IMR-90 (cell line): ENCODE data around the gene RPN2. TPM values are rescaled to one million over a fixed set of nuclear protein-coding genes. Genes with fewer than 3 reads are reported as not detected.
A peak's percentile ranks its signal among the peaks of the same experiment; 100 is the strongest.

Source experiments
- ATAC-seq: fragments of 200-7000 bp; cut with Tn5 transposase; 2 replicates; pipeline ENCODE4 v1.9.1; 2020; ENCODE audit warnings: low read depth, mild to moderate bottlenecking, moderate library complexity
- BruUV-seq: library from RNA; stranded (reverse); fragments of 400-500 nt; replicated peaks from 2 replicates; lab custom pipeline; 2021; lab: Mats Ljungman, UMichigan
- CTCF ChIA-PET: fragments of 300-600 bp; formaldehyde crosslinking; extraction: SDS; loops from one replicate; lab custom pipeline; 2021; ENCODE audit warnings: antibody characterized with exemption; lab: Yijun Ruan, JAX
- POLR2A ChIA-PET: fragments of 300-600 bp; sonication (Branson Sonifier 250); formaldehyde crosslinking; loops from one replicate; lab custom pipeline; 2022; ENCODE audit warnings: antibody characterized with exemption; ENCODE audit not compliant: unreplicated experiment; lab: Charles Lee
- DNase-seq: peaks from one replicate; pipeline ENCODE4 v3.0.0; 2013
- H2AFZ ChIP-seq: replicated peaks from 2 replicates; pipeline ENCODE3; 2013; ENCODE audit warnings: low read length, mild to moderate bottlenecking; ENCODE audit not compliant: poor library complexity
- H2AK5ac ChIP-seq: 2 replicates; pipeline ENCODE4 v1.6.1; 2013; ENCODE audit warnings: low read depth, low read length, inconsistent platforms
- H2AK9ac ChIP-seq: replicated peaks from 2 replicates; pipeline ENCODE3; 2013; ENCODE audit warnings: mild to moderate bottlenecking, low read depth, low read length, moderate library complexity; ENCODE audit not compliant: poor library complexity
- H2BK120ac ChIP-seq: 2 replicates; pipeline ENCODE4 v1.6.1; 2013; ENCODE audit warnings: low read depth, low read length, inconsistent platforms
- H2BK15ac ChIP-seq: 3 replicates; pipeline ENCODE4 v1.6.1; 2013; ENCODE audit warnings: low read depth, low read length, inconsistent platforms
- H2BK20ac ChIP-seq: 2 replicates; pipeline ENCODE4 v1.6.1; 2013; ENCODE audit warnings: low read depth, mild to moderate bottlenecking, inconsistent platforms, low read length, moderate library complexity
- H2BK5ac ChIP-seq: 2 replicates; pipeline ENCODE4 v1.6.1; 2013; ENCODE audit warnings: mild to moderate bottlenecking, low read depth, low read length, inconsistent platforms; ENCODE audit not compliant: poor library complexity, severe bottlenecking
- H3K14ac ChIP-seq: replicated peaks from 2 replicates; pipeline ENCODE4 v1.6.1; 2013; ENCODE audit warnings: low read depth, low read length, inconsistent platforms
- H3K18ac ChIP-seq: 2 replicates; pipeline ENCODE4 v1.6.1; 2013; ENCODE audit warnings: low read depth, low read length, control low read depth
- H3K23ac ChIP-seq: 2 replicates; pipeline ENCODE4 v1.6.1; 2013; ENCODE audit warnings: low read depth, low read length, inconsistent platforms
- H3K27ac ChIP-seq: 2 replicates; pipeline ENCODE4 v1.5.1; 2013; ENCODE audit warnings: mild to moderate bottlenecking, control low read depth, low read length; ENCODE audit not compliant: insufficient read depth
- H3K27me3 ChIP-seq: 2 replicates; pipeline ENCODE4 v1.6.1; 2013; ENCODE audit warnings: low read length; ENCODE audit not compliant: control insufficient read depth, insufficient read depth
- H3K36me3 ChIP-seq: 2 replicates; pipeline ENCODE4 v1.6.1; 2013; ENCODE audit warnings: low read length, mixed read lengths; ENCODE audit not compliant: control insufficient read depth, insufficient read depth
- H3K4ac ChIP-seq: 2 replicates; pipeline ENCODE4 v1.6.1; 2013; ENCODE audit warnings: low read depth, low read length, inconsistent platforms
- H3K4me1 ChIP-seq: 2 replicates; pipeline ENCODE4 v1.6.1; 2013; ENCODE audit warnings: low read length, mixed read lengths; ENCODE audit not compliant: control insufficient read depth, insufficient read depth
- H3K4me2 ChIP-seq: 2 replicates; pipeline ENCODE4 v1.6.1; 2013; ENCODE audit warnings: low read depth, mild to moderate bottlenecking, control low read depth, low read length, moderate library complexity
- H3K4me3 ChIP-seq: 2 replicates; pipeline ENCODE4 v1.5.1; 2013; ENCODE audit warnings: low read depth, mild to moderate bottlenecking, control low read depth, low read length, moderate library complexity; ENCODE audit not compliant: insufficient read depth
- H3K56ac ChIP-seq: 2 replicates; pipeline ENCODE4 v1.6.1; 2013; ENCODE audit warnings: low read length, inconsistent platforms; ENCODE audit not compliant: insufficient read depth; ENCODE audit errors: extremely low read depth
- H3K79me1 ChIP-seq, 2 experiments: 2 replicates each; pipeline ENCODE4 v1.6.1; 2013; ENCODE audit warnings: low read length in 2 of 2, inconsistent platforms in 1 of 2, low read depth in 1 of 2
- H3K9ac ChIP-seq: 2 replicates; pipeline ENCODE4 v1.6.1; 2013; ENCODE audit warnings: low read depth, low read length, control low read depth
- H3K9me1 ChIP-seq: 2 replicates; pipeline ENCODE4 v1.6.1; 2013; ENCODE audit warnings: low read length, inconsistent platforms; ENCODE audit not compliant: insufficient read depth
- H3K9me3 ChIP-seq: 2 replicates; pipeline ENCODE4 v1.6.1; 2013; ENCODE audit warnings: low read length; ENCODE audit not compliant: control insufficient read depth, insufficient read depth
- H4K20me1 ChIP-seq: 2 replicates; pipeline ENCODE4 v1.6.1; 2013; ENCODE audit warnings: low read length, inconsistent platforms; ENCODE audit not compliant: insufficient read depth
- H4K5ac ChIP-seq: 2 replicates; pipeline ENCODE4 v1.6.1; 2013; ENCODE audit warnings: mild to moderate bottlenecking, low read depth, low read length, control low read depth
- H4K8ac ChIP-seq, 2 experiments: 2 replicates each; pipeline ENCODE4 v1.6.1; 2013; ENCODE audit warnings: low read depth in 2 of 2, low read length in 2 of 2, control low read depth in 1 of 2, inconsistent platforms in 1 of 2
- H4K91ac ChIP-seq: 2 replicates; pipeline ENCODE4 v1.6.1; 2013; ENCODE audit warnings: low read depth, low read length, inconsistent platforms; ENCODE audit not compliant: insufficient read depth
- CHD1 ChIP-seq: IDR thresholded peaks from 2 replicates; pipeline ENCODE4 v1.6.1; 2012; ENCODE audit warnings: low read depth, low read length, improper control_type of control experiment
- FOS ChIP-seq: fragments of 150-350 bp; IDR thresholded peaks from 2 replicates; pipeline ENCODE4 v1.6.1; 2016; ENCODE audit warnings: low read depth, low read length
- MAZ ChIP-seq: IDR thresholded peaks from 2 replicates; pipeline ENCODE4 v1.6.1; 2012; ENCODE audit warnings: low read depth, mild to moderate bottlenecking, low read length, improper control_type of control experiment, moderate library complexity, borderline replicate concordance
- MXI1 ChIP-seq: IDR thresholded peaks from 2 replicates; pipeline ENCODE4 v1.6.1; 2012; ENCODE audit warnings: low read depth, mild to moderate bottlenecking, low read length, moderate library complexity, borderline replicate concordance
- NFE2L2 ChIP-seq: fragments of 150-350 bp; IDR thresholded peaks from 2 replicates; pipeline ENCODE4 v1.6.1; 2016; ENCODE audit warnings: low read depth, mild to moderate bottlenecking, low read length
- POLR2A ChIP-seq: IDR thresholded peaks from 2 replicates; pipeline ENCODE4 v1.6.1; 2012; ENCODE audit warnings: mild to moderate bottlenecking, low read depth, low read length
- RAD21 ChIP-seq: IDR thresholded peaks from 2 replicates; pipeline ENCODE4 v1.6.1; 2012; ENCODE audit warnings: low read length, improper control_type of control experiment
- RCOR1 ChIP-seq: IDR thresholded peaks from 2 replicates; pipeline ENCODE4 v1.6.1; 2012; ENCODE audit warnings: mild to moderate bottlenecking, low read length, improper control_type of control experiment; ENCODE audit not compliant: insufficient replicate concordance
- RFX5 ChIP-seq: IDR thresholded peaks from 2 replicates; pipeline ENCODE4 v1.8.0; 2012; ENCODE audit warnings: low read depth, mild to moderate bottlenecking, low read length, moderate library complexity
- SMC3 ChIP-seq: fragments of 150-350 bp; IDR thresholded peaks from 2 replicates; pipeline ENCODE4 v1.6.1; 2016; ENCODE audit warnings: low read depth, mild to moderate bottlenecking, antibody characterized with exemption, low read length, moderate library complexity
- WGBS, 2 experiments: methylation state at CpG; one replicate each; pipeline versions ENCODE4 v1.1.5 to v1.1.7; 2013; ENCODE audit warnings: missing lambda C conversion rate in 2 of 2; ENCODE audit not compliant: insufficient read length in 1 of 2; ENCODE audit errors: extremely low coverage in 2 of 2; 5-methylcytosine and 5-hydroxymethylcytosine counted together
- dilution Hi-C: fragments of 300-500 bp; cut with HindIII; formaldehyde crosslinking; loops from one replicate; pipeline ENCODE4 v1.14.3; 2018; ENCODE audit warnings: low sequenced_read_pairs; ENCODE audit not compliant: unreplicated experiment
- in situ Hi-C: fragments of 300-500 bp; cut with MboI; formaldehyde crosslinking; loops from 3 replicates; pipeline ENCODE4 v1.14.3; 2019; ENCODE audit warnings: low sequenced_read_pairs, inconsistent platforms, mixed read lengths
- intact Hi-C: fragments of 100-400 bp; cut with micrococcal nuclease; formaldehyde crosslinking; loops from 2 replicates; pipeline ENCODE4 v1.10.0; 2022
- polyA plus RNA-seq, 3 experiments: library from polyadenylated mRNA; depleted of rRNA; stranded (reverse); fragments of >200 nt; gene quantifications; 2 replicates each; pipeline ENCODE4 v1.2.3, GENCODE V29; 2012; ENCODE audit warnings: low replicate concordance in 1 of 3
- total RNA-seq: library from RNA; depleted of rRNA; stranded (reverse); fragments of >200 nt; gene quantifications from 2 replicates; pipeline ENCODE4 v1.2.3, GENCODE V29; 2012
- TF ChIP-seq, protein P1 (sequence below): conservative IDR thresholded peaks from 2 replicates; pipeline ENCODE4 v1.5.1; 2012; ENCODE audit warnings: mild to moderate bottlenecking, low read depth, low read length, improper control_type of control experiment
- TF ChIP-seq, protein P2 (sequence below): fragments of 150-350 bp; IDR thresholded peaks from 2 replicates; pipeline ENCODE4 v1.6.1; 2017; ENCODE audit warnings: mild to moderate bottlenecking, antibody characterized with exemption, low read length, low read depth

The RPN2 gene
- total and polyA plus RNA-seq, 2 of the 4 experiments (the other 2 are of a cell fraction) = 305 to 481 TPM

GRCh38 chr20:37274851-37275524 is 95.9 kb downstream of the RPN2 start (continued):
- no peak for TF ChIP-seq RCOR1

DNA sequence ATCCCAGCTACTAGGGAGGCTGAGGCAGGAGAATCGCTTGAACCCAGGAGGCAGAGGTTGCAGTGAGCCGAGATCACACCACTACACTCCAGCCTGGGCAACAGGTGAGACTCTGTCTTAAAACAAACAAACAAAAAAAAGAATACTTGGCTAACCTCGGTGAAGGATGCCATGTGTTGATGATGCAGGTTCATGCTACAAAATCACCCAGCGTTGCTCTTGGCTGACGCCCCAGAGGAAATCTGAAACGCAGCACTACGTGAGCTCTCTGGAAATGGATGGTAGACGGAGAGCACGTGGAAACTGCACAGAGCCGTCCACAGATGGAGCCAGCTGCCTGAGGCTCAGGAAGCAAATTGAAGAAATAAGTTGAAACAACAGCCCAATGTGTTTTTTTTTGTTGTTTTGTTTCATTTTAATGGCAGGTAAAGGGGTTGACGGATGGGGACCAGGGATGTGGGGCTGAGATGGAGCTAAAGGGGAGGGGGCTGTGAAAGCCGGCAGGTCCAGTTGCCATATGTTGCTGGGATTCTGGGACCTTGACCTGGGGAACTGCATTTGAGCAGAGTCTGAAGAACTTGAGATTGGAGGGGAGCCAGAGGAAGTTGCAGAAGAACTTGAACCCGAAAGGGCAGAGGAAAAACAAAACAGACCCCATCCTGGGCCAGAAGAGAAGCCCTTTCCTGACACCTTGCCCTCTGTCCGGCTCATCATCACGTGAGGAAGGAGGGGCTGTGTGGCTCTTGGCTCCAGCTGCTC is 97.5 kb downstream of the RPN2 start:
- Histone ChIP-seq H3K56ac (no peak overlapping the region), H3K27ac (peak overlapping the region; percentile 76; the same call in 1 of the 2 replicates), H3K23ac (0 out of 2 replicates have a peak overlapping the region, but pooled peaks have one; percentile 50), H3K4ac (peak overlapping the region; percentile 52; the same call in 1 of the 2 replicates), H3K4me3 (no peak overlapping the region), H3K27me3 (no peaks in the 10 kb centered on the region), H4K8ac (peak overlapping the region; percentile 18 to 44; a peak in 1 of 4 replicates), H3K18ac (peak overlapping the region; percentile 22), H3K14ac (peak overlapping the region; percentile 80; the same call in 1 of the 2 replicates), H3K9me3 (no peaks in the 10 kb centered on the region), H3K4me2 (peak overlapping the region; percentile 19; the same call in 1 of the 2 replicates), H4K20me1 (no peaks in the 10 kb centered on the region; the same call in 1 of the 2 replicates), H2AK5ac (peak overlapping the region; percentile 44), H2BK120ac (peak overlapping the region; percentile 3; the same call in 1 of the 2 replicates), H3K4me1 (peaks cover 5% of the 10 kb centered on the region), H2BK15ac (0 out of 3 replicates have a peak overlapping the region, but pooled peaks have one; percentile 10), H2BK5ac (no peak overlapping the region), H3K9me1 (no peaks in the 10 kb centered on the region), H4K91ac (no peak overlapping the region), H4K5ac (no peak overlapping the region; the same call in 1 of the 2 replicates), H2BK20ac (0 out of 2 replicates have a peak overlapping the region, but pooled peaks have one; percentile 18), H2AK9ac (peak overlapping the region; percentile 77), H3K9ac (peak overlapping the region; percentile 29), H2AFZ (peak overlapping the region; percentile 78), H3K79me1 (no peaks in the 10 kb centered on the region), H3K36me3 (no peaks in the 10 kb centered on the region)
- no TSS peak for BruUV-seq
- in situ Hi-C loops (no loop called here), dilution Hi-C loops (no loop called here), intact Hi-C loops (no loop called here)
- WGBS, 2 experiments = 11% methylated on average over 9 of the region's 15 CpGs; no CpG with 5 or more reads in 1 of the 2 experiments
- ATAC-seq (peak; percentile 95), DNase-seq (peak; percentile 94)
- CTCF ChIA-PET = interaction anchor here (0.9 to 1.6 kb wide), 5 partner anchors 8 to 257 kb away, joined by 3 to 6 read pairs (median 5); no protein-coding TSS in a partner anchor
- POLR2A ChIA-PET = no interaction called here
- TF ChIP-seq RAD21 (peak; percentile 73), NFE2L2 (no peak), RFX5 (no peak), MAZ (no peak), SMC3 (peak; percentile 40; the same call in 1 of the 2 replicates), FOS (no peak), MXI1 (peak; percentile 75; the same call in 1 of the 2 replicates), POLR2A (no peak), CHD1 (no peak)
- TF ChIP-seq, protein P1, sequence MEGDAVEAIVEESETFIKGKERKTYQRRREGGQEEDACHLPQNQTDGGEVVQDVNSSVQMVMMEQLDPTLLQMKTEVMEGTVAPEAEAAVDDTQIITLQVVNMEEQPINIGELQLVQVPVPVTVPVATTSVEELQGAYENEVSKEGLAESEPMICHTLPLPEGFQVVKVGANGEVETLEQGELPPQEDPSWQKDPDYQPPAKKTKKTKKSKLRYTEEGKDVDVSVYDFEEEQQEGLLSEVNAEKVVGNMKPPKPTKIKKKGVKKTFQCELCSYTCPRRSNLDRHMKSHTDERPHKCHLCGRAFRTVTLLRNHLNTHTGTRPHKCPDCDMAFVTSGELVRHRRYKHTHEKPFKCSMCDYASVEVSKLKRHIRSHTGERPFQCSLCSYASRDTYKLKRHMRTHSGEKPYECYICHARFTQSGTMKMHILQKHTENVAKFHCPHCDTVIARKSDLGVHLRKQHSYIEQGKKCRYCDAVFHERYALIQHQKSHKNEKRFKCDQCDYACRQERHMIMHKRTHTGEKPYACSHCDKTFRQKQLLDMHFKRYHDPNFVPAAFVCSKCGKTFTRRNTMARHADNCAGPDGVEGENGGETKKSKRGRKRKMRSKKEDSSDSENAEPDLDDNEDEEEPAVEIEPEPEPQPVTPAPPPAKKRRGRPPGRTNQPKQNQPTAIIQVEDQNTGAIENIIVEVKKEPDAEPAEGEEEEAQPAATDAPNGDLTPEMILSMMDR = peak; percentile 62
- TF ChIP-seq, protein P2, sequence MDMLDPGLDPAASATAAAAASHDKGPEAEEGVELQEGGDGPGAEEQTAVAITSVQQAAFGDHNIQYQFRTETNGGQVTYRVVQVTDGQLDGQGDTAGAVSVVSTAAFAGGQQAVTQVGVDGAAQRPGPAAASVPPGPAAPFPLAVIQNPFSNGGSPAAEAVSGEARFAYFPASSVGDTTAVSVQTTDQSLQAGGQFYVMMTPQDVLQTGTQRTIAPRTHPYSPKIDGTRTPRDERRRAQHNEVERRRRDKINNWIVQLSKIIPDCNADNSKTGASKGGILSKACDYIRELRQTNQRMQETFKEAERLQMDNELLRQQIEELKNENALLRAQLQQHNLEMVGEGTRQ = no peak
